ENCODE measurements around the gene PRDX3.
"Not testable (repeated sequence)": the region's sequence is repeated elsewhere in the genome, so short reads cannot be mapped to it uniquely, and the experiment has no call there.

Gene PRDX3

GRCh38 chr10:119197921-119198320 lies 19.3 kb upstream of the PRDX3 start:
- H3K4me3 ChIP-seq (ENCODE audit: low read depth, low read length): no peak overlapping the region
- TF ChIP-seq, protein P1, sequence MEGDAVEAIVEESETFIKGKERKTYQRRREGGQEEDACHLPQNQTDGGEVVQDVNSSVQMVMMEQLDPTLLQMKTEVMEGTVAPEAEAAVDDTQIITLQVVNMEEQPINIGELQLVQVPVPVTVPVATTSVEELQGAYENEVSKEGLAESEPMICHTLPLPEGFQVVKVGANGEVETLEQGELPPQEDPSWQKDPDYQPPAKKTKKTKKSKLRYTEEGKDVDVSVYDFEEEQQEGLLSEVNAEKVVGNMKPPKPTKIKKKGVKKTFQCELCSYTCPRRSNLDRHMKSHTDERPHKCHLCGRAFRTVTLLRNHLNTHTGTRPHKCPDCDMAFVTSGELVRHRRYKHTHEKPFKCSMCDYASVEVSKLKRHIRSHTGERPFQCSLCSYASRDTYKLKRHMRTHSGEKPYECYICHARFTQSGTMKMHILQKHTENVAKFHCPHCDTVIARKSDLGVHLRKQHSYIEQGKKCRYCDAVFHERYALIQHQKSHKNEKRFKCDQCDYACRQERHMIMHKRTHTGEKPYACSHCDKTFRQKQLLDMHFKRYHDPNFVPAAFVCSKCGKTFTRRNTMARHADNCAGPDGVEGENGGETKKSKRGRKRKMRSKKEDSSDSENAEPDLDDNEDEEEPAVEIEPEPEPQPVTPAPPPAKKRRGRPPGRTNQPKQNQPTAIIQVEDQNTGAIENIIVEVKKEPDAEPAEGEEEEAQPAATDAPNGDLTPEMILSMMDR (IDR thresholded peaks at IDR 0.05; ENCODE audit: borderline replicate concordance, insufficient read depth, low read depth, low read length): no peak

DNA sequence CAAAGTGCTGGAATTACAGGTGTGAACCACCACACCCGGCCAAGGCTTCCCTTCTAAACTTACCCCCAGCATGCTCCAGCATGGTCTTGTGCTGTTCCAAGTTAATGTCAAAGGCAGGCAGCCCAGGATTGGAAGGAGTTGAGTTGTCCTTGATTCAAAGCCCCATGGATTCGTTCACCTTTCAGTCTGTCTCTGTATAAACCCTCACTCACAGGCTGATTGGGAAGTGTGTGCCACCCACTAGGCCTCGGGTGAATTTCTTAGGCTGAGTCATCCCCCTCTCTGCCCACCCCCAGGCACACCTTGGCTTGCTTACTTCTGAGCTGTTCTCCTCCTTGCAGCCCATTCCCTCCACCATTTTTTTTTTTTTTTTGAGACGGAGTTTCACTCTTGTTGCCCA lies 13.3 kb upstream of the PRDX3 start:
- H3K4me3 ChIP-seq (ENCODE audit: low read depth, low read length): no peak overlapping the region
- TF ChIP-seq, protein P1 (IDR thresholded peaks at IDR 0.05; ENCODE audit: borderline replicate concordance, insufficient read depth, low read depth, low read length): no peak

DNA sequence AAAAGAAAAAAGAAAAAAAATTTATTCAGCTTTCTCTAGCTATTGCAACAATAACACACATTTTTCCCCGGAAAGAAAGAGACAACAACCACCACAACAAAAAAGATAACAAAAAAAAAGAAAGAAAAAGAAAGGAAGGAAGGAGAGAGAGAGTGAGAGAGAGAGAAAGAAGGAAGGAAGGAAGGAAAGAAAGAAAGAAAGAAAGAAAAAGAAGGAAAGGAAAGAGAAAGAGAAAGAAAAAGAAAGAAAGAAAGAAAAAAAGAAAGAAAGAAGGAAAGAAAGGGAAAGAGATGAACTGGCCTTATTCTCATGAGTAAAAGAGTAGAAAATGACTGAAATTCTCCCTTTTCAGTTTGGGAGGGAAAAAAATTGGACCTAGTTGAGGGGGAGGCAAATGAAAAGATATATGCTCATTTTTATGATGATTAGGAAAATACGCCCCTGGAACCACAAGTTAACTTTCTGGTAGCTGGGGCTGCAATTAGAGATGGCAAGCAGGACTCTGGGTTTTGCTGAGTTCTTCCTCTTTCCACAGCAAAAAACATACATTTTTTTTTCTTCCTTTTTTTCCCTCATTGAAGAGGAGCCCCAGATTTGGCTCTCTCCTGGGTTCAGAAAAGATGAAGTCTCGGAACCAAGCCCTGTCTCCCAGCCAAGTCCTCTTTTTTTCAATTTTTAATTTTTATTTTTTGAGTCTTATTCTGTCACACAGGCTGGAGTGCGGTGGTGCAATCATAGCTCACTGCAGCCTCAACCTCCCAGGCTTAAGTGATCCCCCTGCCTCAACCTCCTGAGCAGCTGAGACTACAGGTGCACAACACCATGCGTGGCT lies 12.6 kb upstream of the PRDX3 start:
- TF ChIP-seq, protein P1 (IDR thresholded peaks at IDR 0.05; ENCODE audit: borderline replicate concordance, insufficient read depth, low read depth, low read length): no peak

DNA sequence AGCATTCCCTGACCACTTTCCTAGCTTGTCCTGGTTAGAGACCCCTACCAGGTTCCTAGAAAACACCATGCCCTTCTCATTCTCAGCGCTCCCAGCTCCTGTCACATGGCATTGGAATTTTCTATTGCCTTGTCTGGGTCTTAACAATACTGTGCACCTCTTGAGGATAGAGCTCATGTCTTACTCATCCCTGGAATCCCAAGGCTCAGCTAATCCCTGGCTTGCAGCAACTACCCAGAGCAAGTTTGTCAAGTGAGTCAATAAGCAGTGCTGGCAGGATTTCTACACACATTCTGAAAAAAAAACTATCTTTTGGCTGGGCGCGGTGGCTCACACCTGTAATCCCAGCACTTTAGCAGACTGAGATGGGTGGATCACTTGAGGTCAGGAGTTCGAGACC lies 11.7 kb upstream of the PRDX3 start:
- H3K4me3 ChIP-seq (ENCODE audit: low read depth, low read length): no peak overlapping the region
- TF ChIP-seq, protein P1 (IDR thresholded peaks at IDR 0.05; ENCODE audit: borderline replicate concordance, insufficient read depth, low read depth, low read length): no peak

More for the DNA sequence above, 12.6 kb upstream of the PRDX3 start:
- H3K4me3 ChIP-seq (ENCODE audit: low read depth, low read length): no peak overlapping the region

GRCh38 chr10:119189811-119190282 lies 11.2 kb upstream of the PRDX3 start:
- TF ChIP-seq, protein P1 (IDR thresholded peaks at IDR 0.05; ENCODE audit: borderline replicate concordance, insufficient read depth, low read depth, low read length): no peak
- H3K4me3 ChIP-seq (ENCODE audit: low read depth, low read length): no peak overlapping the region

GRCh38 chr10:119183664-119184412 lies 5.2 kb upstream of the PRDX3 start:
- H3K4me3 ChIP-seq (ENCODE audit: low read depth, low read length): no peak overlapping the region

GRCh38 chr10:119180850-119181400 lies 2.3 kb upstream of the PRDX3 start:
- H3K4me3 ChIP-seq (ENCODE audit: low read depth, low read length): not testable (repeated sequence)

More at GRCh38 chr10:119183664-119184412, 5.2 kb upstream of the PRDX3 start:
- TF ChIP-seq, protein P1 (IDR thresholded peaks at IDR 0.05; ENCODE audit: borderline replicate concordance, insufficient read depth, low read depth, low read length): no peak

Data from GM12875 (cell line).